ENCODE measurements around the gene MUC4.

Gene MUC4

DNA sequence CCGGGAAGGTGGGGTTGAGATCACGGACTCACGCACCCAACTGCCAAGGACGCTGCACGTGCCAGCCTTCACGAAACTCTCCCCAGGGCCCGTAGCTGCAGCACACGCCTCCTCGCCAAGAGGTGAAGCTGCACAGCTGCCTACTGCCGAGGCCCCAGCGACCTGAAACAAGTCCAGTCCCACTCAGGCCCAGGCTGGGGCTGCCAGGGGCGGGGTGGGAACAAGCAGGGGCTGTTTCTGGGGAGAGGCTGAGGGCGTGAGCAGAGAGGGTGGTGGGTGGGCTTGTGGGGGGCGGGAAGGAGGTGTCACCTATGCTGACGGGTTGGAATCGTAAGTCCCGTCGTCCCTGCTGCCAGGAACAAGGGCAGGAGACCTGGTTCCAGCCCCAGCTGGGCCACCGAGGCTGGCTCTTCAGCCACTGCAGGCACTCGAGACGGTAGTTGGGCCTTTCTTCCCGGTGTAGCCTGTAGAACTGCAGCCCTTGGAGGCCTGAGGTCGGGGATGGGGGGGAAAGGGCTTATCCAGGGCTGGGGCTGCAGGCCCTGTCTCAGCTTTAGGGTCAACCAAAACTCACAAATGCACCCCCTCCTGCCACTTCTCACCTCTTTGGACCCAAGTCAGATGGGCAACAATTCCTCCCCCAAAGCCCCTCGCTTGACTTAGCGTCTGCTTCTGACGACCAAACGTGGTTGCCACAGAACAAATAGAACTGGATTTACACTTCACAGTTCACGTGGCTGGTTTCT, 46.6 kb downstream of the MUC4 start:
- FAIRE-seq (no peak), DNase-seq (ENCODE audit: extremely low spot score, insufficient read length, low read depth) (no peak)

GRCh38 chr3:195763843-195764825, 47.6 kb downstream of the MUC4 start:
- DNase-seq (ENCODE audit: extremely low spot score, insufficient read length, low read depth): no peak
- no peak for FAIRE-seq

- FAIRE-seq: no peak
- no peak for DNase-seq (ENCODE audit: extremely low spot score, insufficient read length, low read depth)
Measured at GRCh38 chr3:195763076-195763830, 48.5 kb downstream of the MUC4 start.

- FAIRE-seq: no peak
- no peak for DNase-seq (ENCODE audit: extremely low spot score, insufficient read length, low read depth)
Measured at GRCh38 chr3:195762611-195763010, 49.1 kb downstream of the MUC4 start.

DNA sequence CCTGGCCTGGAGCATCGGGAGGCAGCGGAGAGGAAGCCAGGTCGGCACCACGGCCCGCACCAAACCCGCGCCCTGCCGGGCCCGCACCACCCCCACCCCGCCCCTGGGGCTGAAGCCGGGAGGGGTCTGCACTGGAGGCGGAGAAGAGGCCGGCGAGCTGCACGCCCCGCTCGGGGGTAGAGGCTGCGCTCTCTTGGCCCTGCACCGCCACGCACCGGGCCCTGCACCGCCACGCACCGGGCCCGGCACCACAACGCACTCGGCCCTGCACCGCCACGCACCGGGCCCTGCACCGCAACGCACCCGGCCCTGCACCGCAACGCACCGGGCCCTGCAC, 49.5 kb downstream of the MUC4 start:
- DNase-seq (ENCODE audit: extremely low spot score, insufficient read length, low read depth) (no peak), FAIRE-seq (no peak)

GRCh38 chr3:195761567-195762248, 50.0 kb downstream of the MUC4 start:
- FAIRE-seq (no peak), DNase-seq (ENCODE audit: extremely low spot score, insufficient read length, low read depth) (no peak)

DNA sequence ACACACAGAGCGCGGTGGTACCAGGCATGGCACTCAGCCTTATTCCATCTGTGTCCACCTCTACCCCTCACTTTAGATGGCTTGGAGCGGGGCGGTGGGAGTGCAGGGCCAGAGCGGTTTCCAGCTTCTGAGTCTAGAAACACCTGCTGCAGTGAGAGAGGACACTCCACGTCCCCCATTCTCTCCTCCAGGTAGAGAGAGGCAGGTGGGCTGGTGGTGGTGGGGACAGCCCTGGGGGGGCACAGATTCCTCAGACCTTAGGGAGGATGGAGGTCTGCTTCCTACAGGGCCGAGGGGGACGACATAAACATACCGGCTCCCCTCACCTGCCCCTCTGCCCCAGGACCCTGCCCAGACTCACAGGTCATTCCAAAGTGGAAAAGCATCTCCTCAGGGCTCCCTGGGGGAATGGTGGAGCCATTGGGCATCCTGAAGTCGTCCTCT, 50.6 kb downstream of the MUC4 start:
- DNase-seq (ENCODE audit: extremely low spot score, insufficient read length, low read depth) (no peak), FAIRE-seq (no peak)

DNA sequence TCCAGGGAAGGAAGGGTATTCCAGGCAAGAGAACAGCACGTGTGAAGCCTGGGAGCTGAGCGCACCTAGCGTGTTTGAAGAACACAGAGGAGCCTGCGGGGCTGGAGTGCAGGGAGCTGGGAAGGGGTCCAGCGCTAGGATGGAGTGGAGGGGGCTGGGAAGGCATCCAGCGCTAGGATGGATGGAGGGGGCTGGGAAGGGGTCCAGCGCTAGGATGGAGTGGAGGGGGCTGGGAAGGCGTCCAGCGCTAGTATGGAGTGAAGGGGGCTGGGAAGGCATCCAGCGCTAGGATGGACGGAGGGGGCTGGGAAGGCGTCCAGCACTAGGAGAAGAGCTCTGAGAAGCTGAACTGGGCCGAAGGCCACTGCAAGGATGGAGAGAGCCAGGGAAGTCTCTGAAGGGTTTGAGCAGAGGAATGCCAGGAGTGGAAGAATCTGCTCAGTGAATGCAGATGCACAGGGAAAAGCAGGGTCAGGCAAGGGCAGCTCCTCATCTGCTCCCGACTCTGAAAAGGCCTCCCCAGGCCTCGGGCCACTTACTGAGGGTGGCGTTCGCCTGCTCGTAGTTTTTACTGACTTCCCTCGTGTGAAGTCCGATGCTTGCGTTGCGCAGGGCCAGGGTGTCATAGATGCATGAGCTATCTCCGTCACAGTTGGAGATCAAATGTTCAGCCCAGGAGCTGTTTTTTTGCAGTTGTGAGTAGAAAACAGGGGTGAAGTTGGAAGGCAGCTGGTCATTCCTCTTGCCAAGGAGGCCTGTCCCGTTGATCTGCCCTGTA, 51.2 kb downstream of the MUC4 start:
- no peak for FAIRE-seq
- no peak for DNase-seq (ENCODE audit: extremely low spot score, insufficient read length, low read depth)

GRCh38 chr3:195758721-195759353, 52.9 kb downstream of the MUC4 start:
- DNase-seq (ENCODE audit: extremely low spot score, insufficient read length, low read depth) (no peak), FAIRE-seq (no peak)

- no peak for FAIRE-seq
- no peak for DNase-seq (ENCODE audit: extremely low spot score, insufficient read length, low read depth)
Measured at GRCh38 chr3:195757827-195758226, 53.9 kb downstream of the MUC4 start.

- FAIRE-seq (no peak), DNase-seq (ENCODE audit: extremely low spot score, insufficient read length, low read depth) (no peak)
Measured at GRCh38 chr3:195757438-195757770, 54.3 kb downstream of the MUC4 start.

DNA sequence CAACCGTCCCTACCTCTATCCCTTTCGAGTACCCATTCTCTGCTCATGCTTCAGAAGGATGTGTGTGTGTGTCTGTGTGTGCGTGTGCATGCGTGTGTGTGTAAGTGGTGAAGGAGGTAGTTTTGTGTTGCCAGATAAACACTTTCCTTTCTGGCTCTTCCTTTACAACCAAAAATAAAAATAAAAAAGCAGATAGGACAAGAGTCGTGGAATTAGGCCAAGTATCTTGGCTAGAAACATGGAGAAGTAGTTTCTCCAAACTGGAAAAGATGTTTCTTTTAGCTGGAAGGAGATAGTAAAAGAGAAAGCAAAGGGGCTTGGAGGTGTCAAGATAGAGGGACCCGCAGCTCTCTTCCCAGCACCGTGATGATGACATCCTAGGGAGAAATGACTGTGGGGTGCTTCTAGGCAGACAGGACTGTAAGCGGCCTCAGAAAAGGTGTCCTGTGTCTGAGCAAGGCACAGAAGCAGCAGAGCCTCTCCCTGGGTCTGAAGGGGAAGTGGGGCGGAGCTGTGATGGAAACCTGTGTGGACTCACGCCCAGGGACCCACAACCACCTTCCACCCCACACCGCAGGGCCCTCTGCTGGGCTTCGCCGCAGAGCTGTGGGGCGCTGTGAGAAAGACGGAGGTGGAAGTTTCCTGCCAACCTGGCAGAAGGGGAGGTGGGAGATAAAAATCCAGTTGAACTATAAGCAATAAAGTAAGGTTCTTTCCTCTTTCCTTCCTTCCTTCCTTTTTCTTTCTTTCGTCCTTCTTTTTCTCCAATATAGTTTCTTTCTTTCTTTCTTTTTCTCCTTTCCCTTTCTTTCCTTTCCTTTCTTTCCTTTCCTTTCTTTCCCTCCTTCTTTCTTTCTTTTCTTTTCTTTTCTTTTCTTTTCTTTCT, 55.7 kb downstream of the MUC4 start:
- DNase-seq (ENCODE audit: extremely low spot score, insufficient read length, low read depth): no peak
- no peak for FAIRE-seq

- FAIRE-seq: no peak
- no peak for DNase-seq (ENCODE audit: extremely low spot score, insufficient read length, low read depth)
Measured at GRCh38 chr3:195755391-195755790, 56.3 kb downstream of the MUC4 start.

- no peak for DNase-seq (ENCODE audit: extremely low spot score, insufficient read length, low read depth)
- FAIRE-seq: no peak
Measured at GRCh38 chr3:195754906-195755305, 56.8 kb downstream of the MUC4 start.

- DNase-seq (ENCODE audit: extremely low spot score, insufficient read length, low read depth): no peak
- FAIRE-seq: no peak
Measured at GRCh38 chr3:195754141-195754540, 57.6 kb downstream of the MUC4 start.

DNA sequence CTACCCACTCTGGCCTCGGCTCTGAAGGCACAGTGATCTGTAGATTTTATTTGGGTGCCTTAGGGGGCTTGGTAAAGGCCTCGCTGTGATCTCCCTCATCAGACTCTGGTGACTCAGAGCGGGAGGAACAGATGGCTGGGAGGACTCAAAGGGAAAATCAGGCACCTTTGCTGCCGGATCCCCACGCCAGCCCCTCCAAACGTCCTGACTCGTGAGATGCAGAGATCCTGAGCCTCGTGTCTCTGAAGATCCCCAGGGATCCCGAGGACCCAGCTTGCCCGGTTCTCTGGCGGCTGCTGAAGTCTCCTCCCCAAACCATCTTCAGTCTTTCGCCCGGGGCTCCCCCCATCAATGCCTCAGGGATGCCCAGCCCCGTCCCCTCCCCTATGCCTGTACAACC, 58.1 kb downstream of the MUC4 start:
- no peak for FAIRE-seq
- no peak for DNase-seq (ENCODE audit: extremely low spot score, insufficient read length, low read depth)

DNA sequence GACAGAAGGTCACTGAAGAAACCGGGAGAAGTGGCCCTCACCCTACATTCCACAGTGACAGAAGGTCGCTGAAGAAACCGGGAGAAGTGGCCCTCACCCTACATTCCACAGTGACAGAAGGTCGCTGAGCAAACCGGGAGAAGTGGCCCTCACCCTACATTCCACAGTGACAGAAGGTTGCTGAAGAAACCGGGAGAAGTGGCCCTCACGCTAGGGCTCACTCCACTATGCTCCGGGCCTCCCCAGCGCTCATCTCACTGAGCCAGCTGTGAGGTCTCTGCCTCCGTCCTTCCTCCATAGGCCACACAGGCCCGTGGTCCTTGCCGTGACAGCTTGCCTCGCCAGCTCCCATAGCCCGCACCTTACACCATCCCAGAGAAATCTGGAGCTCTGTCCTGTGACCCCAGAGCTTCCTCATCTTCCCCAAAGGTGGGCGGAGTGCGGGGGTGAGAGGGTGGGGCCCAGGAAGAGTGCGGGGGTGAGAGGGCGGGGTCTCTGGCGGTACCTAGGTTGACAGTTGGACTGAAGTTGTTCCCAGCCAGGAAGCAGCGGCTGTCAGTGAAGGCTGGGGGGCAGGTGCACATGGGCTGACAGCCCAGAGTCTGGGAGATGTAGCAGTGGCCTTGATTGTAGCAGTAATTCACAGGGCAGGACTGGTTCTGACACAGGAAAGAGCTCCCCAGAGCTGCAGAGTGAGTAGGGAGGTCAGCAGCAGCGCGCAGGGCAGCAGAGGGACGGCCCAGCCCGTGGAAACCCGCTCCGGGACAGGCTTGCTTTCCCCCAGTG, 59.0 kb downstream of the MUC4 start:
- DNase-seq (ENCODE audit: extremely low spot score, insufficient read length, low read depth): no peak
- FAIRE-seq: no peak

Measured in GM18507 (cell line).